ENCODE results near the gene AMHR2.
"Not testable (repeated sequence)": the region's sequence is repeated elsewhere in the genome, so short reads cannot be mapped to it uniquely, and the experiment has no call there.

AMHR2 gene

GRCh38 chr12:53399896-53400295 is 23.8 kb upstream of the AMHR2 start:
- TF ChIP-seq CTCF (conservative IDR thresholded peaks at IDR 0.05; ENCODE audit: low read length) = no peak
- H3K4me3 ChIP-seq (ENCODE audit: low read length) = no peak overlapping the region
- no peak for DNase-seq (ENCODE audit: low read depth)

- DNase-seq (ENCODE audit: low read depth); H3K4me3 ChIP-seq (ENCODE audit: low read length): not testable (repeated sequence)
These were observed 21.3 kb upstream of the AMHR2 start for GRCh38 chr12:53402351-53402750.

- no peak overlapping the region for H3K4me3 ChIP-seq (ENCODE audit: low read length)
- no peak for DNase-seq (ENCODE audit: low read depth)
- TF ChIP-seq CTCF (conservative IDR thresholded peaks at IDR 0.05; ENCODE audit: low read length) = no peak
These were observed 20.8 kb upstream of the AMHR2 start for GRCh38 chr12:53402871-53403270.

GRCh38 chr12:53410951-53411350 is 12.7 kb upstream of the AMHR2 start:
- no peak for TF ChIP-seq CTCF (conservative IDR thresholded peaks at IDR 0.05; ENCODE audit: low read length)
- H3K4me3 ChIP-seq (ENCODE audit: low read length) = no peak overlapping the region
- no peak for DNase-seq (ENCODE audit: low read depth)

GRCh38 chr12:53413485-53414204 is 10.0 kb upstream of the AMHR2 start:
- H3K4me3 ChIP-seq (ENCODE audit: low read length) = no peak overlapping the region
- no peak for TF ChIP-seq CTCF (conservative IDR thresholded peaks at IDR 0.05; ENCODE audit: low read length)
- no peak for DNase-seq (ENCODE audit: low read depth)

GRCh38 chr12:53414756-53415417 is 8.8 kb upstream of the AMHR2 start:
- no peak for DNase-seq (ENCODE audit: low read depth)
- TF ChIP-seq CTCF (conservative IDR thresholded peaks at IDR 0.05; ENCODE audit: low read length) = no peak
- H3K4me3 ChIP-seq (ENCODE audit: low read length) = no peak overlapping the region

- DNase-seq (ENCODE audit: low read depth); H3K4me3 ChIP-seq (ENCODE audit: low read length): not testable (repeated sequence)
These were observed 7.8 kb upstream of the AMHR2 start for GRCh38 chr12:53415752-53416389.

- not testable (repeated sequence) for DNase-seq (ENCODE audit: low read depth); H3K4me3 ChIP-seq (ENCODE audit: low read length)
These were observed 6.3 kb upstream of the AMHR2 start for GRCh38 chr12:53417291-53417816.

Measured in AG10803 (cell line).